Astrocyte (in vitro differentiated cells and primary cell): ENCODE data around the gene ADGRD2. TPM values are rescaled to one million over a fixed set of nuclear protein-coding genes. Genes with fewer than 3 reads are reported as not detected.

Experiments
- DNase-seq: peaks from one replicate; pipeline ENCODE4 v3.0.0-alpha.2; 2010; ENCODE audit warnings: low read depth
- FAIRE-seq: peaks from 2 replicates; lab custom pipeline; 2011; peaks lifted over from hg19 to GRCh38; lab: Jason Lieb, UNC
- H2AFZ ChIP-seq: 2 replicates; pipeline ENCODE4 v1.6.0; 2012; ENCODE audit warnings: low read depth, low read length, inconsistent platforms
- H3K27ac ChIP-seq: 2 replicates; pipeline ENCODE4 v1.5.1; 2011; ENCODE audit warnings: low read depth, low read length, inconsistent platforms
- H3K27me3 ChIP-seq: 2 replicates; pipeline ENCODE4 v1.6.0; 2011; ENCODE audit warnings: low read length, inconsistent platforms; ENCODE audit not compliant: insufficient read depth
- H3K36me3 ChIP-seq: 2 replicates; pipeline ENCODE4 v1.5.1; 2011; ENCODE audit warnings: low read length, inconsistent platforms; ENCODE audit not compliant: insufficient read depth
- H3K4me1 ChIP-seq: 2 replicates; pipeline ENCODE4 v1.5.1; 2011; ENCODE audit warnings: low read length, inconsistent platforms; ENCODE audit not compliant: insufficient read depth
- H3K4me2 ChIP-seq: 2 replicates; pipeline ENCODE4 v1.6.0; 2012; ENCODE audit warnings: low read length, inconsistent platforms
- H3K4me3 ChIP-seq: 2 replicates; pipeline ENCODE4 v1.5.1; 2011; ENCODE audit warnings: low read depth, mild to moderate bottlenecking, low read length, inconsistent platforms; ENCODE audit not compliant: insufficient read depth
- H3K79me2 ChIP-seq: 2 replicates; pipeline ENCODE4 v1.6.0; 2012; ENCODE audit warnings: mild to moderate bottlenecking, low read length, inconsistent platforms; ENCODE audit not compliant: insufficient read depth
- H3K9ac ChIP-seq: 2 replicates; pipeline ENCODE4 v1.6.0; 2012; ENCODE audit warnings: mild to moderate bottlenecking, low read length, inconsistent platforms
- H3K9me3 ChIP-seq: 2 replicates; pipeline ENCODE4 v1.5.1; 2012; ENCODE audit warnings: low read depth, mild to moderate bottlenecking, low read length, inconsistent platforms; ENCODE audit not compliant: insufficient read depth
- H4K20me1 ChIP-seq: 2 replicates; pipeline ENCODE4 v1.6.0; 2012; ENCODE audit warnings: low read length, inconsistent platforms; ENCODE audit not compliant: insufficient read depth
- H3K27ac Mint-ChIP-seq: one replicate; pipeline ENCODE4 v1.8.0; 2021; ENCODE audit warnings: mild to moderate bottlenecking, mixed read lengths; ENCODE audit not compliant: unreplicated experiment
- H3K27me3 Mint-ChIP-seq: one replicate; pipeline ENCODE4 v1.8.0; 2021; ENCODE audit warnings: low read depth, mixed read lengths; ENCODE audit not compliant: unreplicated experiment
- H3K36me3 Mint-ChIP-seq: one replicate; pipeline ENCODE4 v1.8.0; 2021; ENCODE audit warnings: low read depth, mixed read lengths; ENCODE audit not compliant: unreplicated experiment
- H3K4me1 Mint-ChIP-seq: one replicate; pipeline ENCODE4 v1.8.0; 2021; ENCODE audit warnings: low read depth, mixed read lengths; ENCODE audit not compliant: unreplicated experiment
- H3K4me3 Mint-ChIP-seq: one replicate; pipeline ENCODE4 v1.8.0; 2021; ENCODE audit warnings: mild to moderate bottlenecking, moderate library complexity, mixed read lengths; ENCODE audit not compliant: unreplicated experiment
- H3K9me3 Mint-ChIP-seq: one replicate; pipeline ENCODE4 v1.8.0; 2021; ENCODE audit warnings: mild to moderate bottlenecking, mixed read lengths; ENCODE audit not compliant: unreplicated experiment
- CTCF ChIP-seq: IDR thresholded peaks from 2 replicates; pipeline ENCODE4 v1.5.1; 2011; ENCODE audit warnings: low read depth, mild to moderate bottlenecking, inconsistent platforms, low read length, moderate library complexity; ENCODE audit not compliant: insufficient read depth
- EZH2 ChIP-seq: IDR thresholded peaks from 2 replicates; pipeline ENCODE4 v1.6.1; 2012; ENCODE audit warnings: mild to moderate bottlenecking, low read length, inconsistent platforms; ENCODE audit not compliant: insufficient read depth
- total RNA-seq: library from RNA; stranded (reverse); gene quantifications from 2 replicates; pipeline ENCODE4 v1.2.1, GENCODE V29; 2021

Gene ADGRD2
- total RNA-seq, 1 donor from 2014 or later = not detected

DNA sequence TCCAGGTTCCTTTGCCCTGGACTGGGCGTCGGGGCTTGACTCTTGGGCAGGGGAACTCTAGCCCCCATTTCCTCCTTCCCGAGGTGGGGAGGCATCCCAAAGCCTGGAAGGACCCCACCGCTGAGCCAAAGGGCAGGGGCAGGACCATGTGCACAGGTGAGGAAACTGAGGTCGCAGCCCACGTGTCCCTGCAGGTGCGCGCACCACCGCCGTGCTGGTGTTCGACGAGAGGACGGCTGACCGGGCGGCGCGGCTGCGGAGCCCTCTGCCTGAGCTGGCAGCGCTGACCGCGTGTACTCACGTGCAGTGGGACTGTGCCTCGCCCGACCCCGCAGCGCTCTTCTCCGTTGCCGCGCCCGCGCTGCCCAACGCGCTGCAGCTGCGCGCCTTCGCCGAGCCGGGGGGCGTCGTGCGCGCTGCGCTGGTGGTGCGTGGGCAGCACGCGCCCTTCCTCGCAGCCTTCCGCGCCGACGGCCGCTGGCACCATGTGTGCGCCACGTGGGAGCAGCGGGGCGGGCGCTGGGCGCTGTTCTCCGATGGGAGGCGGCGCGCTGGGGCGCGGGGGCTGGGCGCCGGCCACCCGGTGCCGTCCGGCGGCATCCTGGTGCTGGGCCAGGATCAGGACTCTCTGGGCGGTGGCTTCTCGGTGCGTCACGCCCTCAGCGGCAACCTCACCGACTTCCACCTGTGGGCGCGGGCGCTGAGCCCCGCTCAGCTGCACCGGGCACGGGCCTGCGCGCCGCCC, 2.8 kb downstream of the ADGRD2 start:
- no peaks in the 10 kb centered on the region for H3K36me3 ChIP-seq
- no peaks in the 10 kb centered on the region for H3K4me1 Mint-ChIP-seq
- no peaks in the 10 kb centered on the region for H3K36me3 Mint-ChIP-seq
- H3K9ac ChIP-seq = no peak overlapping the region
- H3K9me3 Mint-ChIP-seq = peaks cover 2% of the 10 kb centered on the region
- no peak overlapping the region for H3K27ac Mint-ChIP-seq
- no peaks in the 10 kb centered on the region for H3K79me2 ChIP-seq
- no peak overlapping the region for H2AFZ ChIP-seq
- peaks cover 2% of the 10 kb centered on the region for H3K9me3 ChIP-seq
- TF ChIP-seq EZH2 (peak; percentile 89), CTCF (no peak)
- no peaks in the 10 kb centered on the region for H4K20me1 ChIP-seq
- H3K27me3 ChIP-seq = peaks cover 31% of the 10 kb centered on the region
- H3K4me1 ChIP-seq = peaks cover 8% of the 10 kb centered on the region
- no peak overlapping the region for H3K4me3 Mint-ChIP-seq
- H3K27me3 Mint-ChIP-seq = peaks cover 61% of the 10 kb centered on the region
- DNase-seq (no peak), FAIRE-seq (no peak)
- H3K4me2 ChIP-seq = no peak overlapping the region
- no peak overlapping the region for H3K4me3 ChIP-seq
- H3K27ac ChIP-seq = no peak overlapping the region

GRCh38 chr9:124453586-124454191, 3.4 kb downstream of the ADGRD2 start:
- no peaks in the 10 kb centered on the region for H3K9me3 Mint-ChIP-seq
- FAIRE-seq = no peak
- Histone ChIP-seq H4K20me1 (no peaks in the 10 kb centered on the region), H3K79me2 (no peaks in the 10 kb centered on the region), H3K36me3 (no peaks in the 10 kb centered on the region), H3K9ac (no peak overlapping the region), H3K4me2 (no peak overlapping the region), H3K27ac (no peak overlapping the region), H3K9me3 (peaks cover 2% of the 10 kb centered on the region), H3K27me3 (peaks cover 31% of the 10 kb centered on the region), H3K4me3 (no peak overlapping the region), H3K4me1 (peaks cover 8% of the 10 kb centered on the region), H2AFZ (no peak overlapping the region)
- H3K27ac Mint-ChIP-seq = no peak overlapping the region
- TF ChIP-seq EZH2 (peak; percentile 46), CTCF (no peak)
- H3K36me3 Mint-ChIP-seq = no peaks in the 10 kb centered on the region
- H3K4me1 Mint-ChIP-seq = no peaks in the 10 kb centered on the region
- no peak for DNase-seq
- peaks cover 59% of the 10 kb centered on the region for H3K27me3 Mint-ChIP-seq
- H3K4me3 Mint-ChIP-seq = no peak overlapping the region

DNA sequence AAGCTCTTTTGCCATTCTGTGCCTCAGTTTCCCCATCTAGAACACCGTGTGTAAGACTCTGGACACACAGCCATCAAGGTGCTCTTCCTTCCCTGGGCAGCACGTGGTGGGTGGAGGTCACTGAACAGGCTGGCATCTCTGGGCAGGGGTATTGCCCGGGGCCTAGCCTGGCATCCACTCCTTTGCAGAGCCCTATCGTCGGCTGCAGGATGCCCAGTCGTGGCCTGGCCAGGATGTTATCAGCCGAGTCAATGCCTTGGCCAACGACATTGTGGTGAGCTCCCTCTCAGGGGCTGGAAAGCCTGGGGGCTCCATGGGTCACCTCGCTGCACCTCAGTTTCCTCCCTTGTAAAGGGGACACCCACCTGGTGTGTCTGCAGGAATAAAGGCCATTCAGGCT, 4.0 kb downstream of the ADGRD2 start:
- no peak overlapping the region for H3K4me3 ChIP-seq
- H3K27ac ChIP-seq = no peak overlapping the region
- Mint-ChIP-seq H3K36me3 (no peaks in the 10 kb centered on the region), H3K4me3 (no peak overlapping the region), H3K27me3 (peaks cover 56% of the 10 kb centered on the region), H3K27ac (no peak overlapping the region), H3K9me3 (no peaks in the 10 kb centered on the region), H3K4me1 (no peaks in the 10 kb centered on the region)
- H3K9ac ChIP-seq = no peak overlapping the region
- TF ChIP-seq CTCF (no peak), EZH2 (no peak)
- no peaks in the 10 kb centered on the region for H3K79me2 ChIP-seq
- peaks cover 8% of the 10 kb centered on the region for H3K4me1 ChIP-seq
- no peak overlapping the region for H2AFZ ChIP-seq
- no peak overlapping the region for H3K4me2 ChIP-seq
- H3K27me3 ChIP-seq = peaks cover 31% of the 10 kb centered on the region
- no peak for DNase-seq
- no peaks in the 10 kb centered on the region for H3K36me3 ChIP-seq
- no peaks in the 10 kb centered on the region for H4K20me1 ChIP-seq
- no peak for FAIRE-seq
- H3K9me3 ChIP-seq = peaks cover 2% of the 10 kb centered on the region
